GM12891 (cell line): ENCODE data around the gene GOPC.

Experiments used
- POLR2A ChIP-seq: IDR thresholded peaks from 2 replicates; pipeline ENCODE4 v1.6.1; 2011; ENCODE audit warnings: low read depth, low read length, control low read depth
- POLR2AphosphoS5 ChIP-seq: IDR thresholded peaks from 2 replicates; pipeline ENCODE4 v1.6.1; 2011; ENCODE audit warnings: low read depth, low read length, control low read depth
- SPI1 ChIP-seq: IDR thresholded peaks from 2 replicates; pipeline ENCODE4 v1.6.1; 2011; ENCODE audit warnings: low read depth, low read length, control low read depth
- TAF1 ChIP-seq: IDR thresholded peaks from 2 replicates; pipeline ENCODE4 v1.6.1; 2011; ENCODE audit warnings: low read depth, low read length, control low read depth

DNA sequence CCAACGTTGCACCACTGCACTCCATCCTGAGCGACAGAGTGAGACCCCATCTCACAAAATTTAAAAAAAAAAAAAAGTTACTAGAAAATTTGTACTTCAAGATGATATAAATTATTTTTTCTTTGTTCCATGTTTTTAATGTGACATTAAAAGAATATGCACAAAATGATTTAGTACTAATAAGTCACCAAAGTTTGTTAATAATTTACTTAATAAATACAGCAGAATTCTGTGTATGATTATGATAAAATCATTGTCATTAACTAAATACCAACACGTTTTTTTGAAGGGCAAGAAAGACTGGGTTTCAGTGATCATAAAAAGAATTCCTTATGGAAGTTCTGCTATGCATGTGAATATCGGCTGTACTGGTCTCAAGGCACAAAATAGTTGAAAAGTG lies 28.1 kb downstream of the GOPC start:
- no peak for TF ChIP-seq POLR2A
- TF ChIP-seq SPI1 = no peak
- TF ChIP-seq POLR2AphosphoS5 = no peak
- TF ChIP-seq TAF1 = no peak
